Stimulated activated CD4-positive, alpha-beta T cell treated with anti-CD3 and anti-CD28 coated beads, TNF-alpha, amount 100 ng/mL, for 1 hour (primary cell): ENCODE measurements around the gene SETBP1.

ENCODE experiments used
- DNase-seq, 3 donors: peaks; one replicate each; pipeline ENCODE4 v3.0.0-alpha.2; 2020; ENCODE audit warnings: low read depth in 3 of 3, low spot score in 1 of 3

Gene SETBP1

DNA sequence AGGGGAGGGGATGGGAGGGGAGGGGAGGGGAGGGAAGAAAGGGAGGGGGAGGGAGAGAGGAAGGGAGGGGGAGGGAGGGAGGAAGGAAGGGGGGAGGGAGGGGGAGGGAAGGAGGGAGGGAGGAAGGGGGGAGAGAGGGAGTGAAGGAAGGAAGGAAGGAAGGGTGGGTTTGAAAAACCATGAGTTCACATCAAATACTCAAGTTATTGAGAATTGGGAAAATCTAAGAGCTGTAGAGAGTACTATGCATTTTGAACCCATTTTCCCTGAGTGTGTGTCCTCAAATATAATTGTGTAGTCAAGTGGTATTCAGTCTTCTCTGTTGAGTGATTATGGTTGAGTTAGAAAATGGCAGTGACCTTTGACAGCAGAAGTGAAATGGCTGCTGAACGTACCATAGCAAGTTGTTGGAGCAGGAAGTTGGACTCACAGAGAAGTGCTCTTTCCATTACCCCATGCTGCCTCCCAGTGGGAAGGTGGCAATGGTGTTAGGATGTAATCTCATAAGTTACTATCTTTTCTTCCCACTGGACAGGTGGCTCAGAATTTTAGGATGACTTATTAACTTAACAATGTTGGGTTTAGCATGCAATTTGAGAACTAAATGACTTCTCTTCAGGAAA, 214.6 kb downstream of the SETBP1 start:
- DNase-seq, result no peak

DNA sequence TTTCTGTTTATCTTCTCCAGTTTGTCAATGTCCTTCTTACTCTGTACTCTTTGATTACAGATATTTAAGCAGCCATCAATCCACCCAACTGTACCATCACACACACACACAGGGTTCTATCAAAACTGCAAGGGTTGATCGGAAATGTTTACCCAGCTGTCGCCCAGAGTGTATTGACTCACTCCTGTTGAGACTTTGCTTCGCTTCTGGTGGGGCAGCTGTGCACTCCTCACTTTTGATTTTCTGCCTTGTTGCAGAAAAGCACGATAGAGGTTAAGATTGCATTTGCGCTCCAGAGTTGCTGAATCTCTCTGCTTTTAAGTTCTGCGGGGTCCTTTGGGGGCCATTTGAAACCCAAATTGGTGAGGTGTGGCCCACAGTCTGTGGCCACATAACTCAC, 216.2 kb downstream of the SETBP1 start:
- DNase-seq, result no peak

DNA sequence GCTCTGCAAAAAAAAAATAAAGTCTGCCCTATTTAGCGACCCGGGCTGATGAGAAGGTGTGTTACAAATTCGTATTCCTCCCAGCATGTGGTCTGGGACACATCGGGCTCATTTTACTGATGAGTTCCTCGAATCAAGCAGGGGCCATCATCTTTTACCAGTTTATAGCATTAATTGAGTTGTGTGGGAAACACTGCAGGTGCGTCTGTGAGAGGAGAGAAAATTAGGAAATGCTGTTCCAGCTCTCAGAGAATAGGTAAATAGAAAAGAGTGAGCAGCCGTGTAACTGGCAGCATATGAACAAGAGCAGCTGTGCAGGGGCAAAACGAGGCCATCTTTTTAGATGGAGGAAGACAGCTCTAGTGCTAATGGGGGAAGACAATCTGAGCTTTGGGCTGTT, 216.7 kb downstream of the SETBP1 start:
- no peak for DNase-seq

DNA sequence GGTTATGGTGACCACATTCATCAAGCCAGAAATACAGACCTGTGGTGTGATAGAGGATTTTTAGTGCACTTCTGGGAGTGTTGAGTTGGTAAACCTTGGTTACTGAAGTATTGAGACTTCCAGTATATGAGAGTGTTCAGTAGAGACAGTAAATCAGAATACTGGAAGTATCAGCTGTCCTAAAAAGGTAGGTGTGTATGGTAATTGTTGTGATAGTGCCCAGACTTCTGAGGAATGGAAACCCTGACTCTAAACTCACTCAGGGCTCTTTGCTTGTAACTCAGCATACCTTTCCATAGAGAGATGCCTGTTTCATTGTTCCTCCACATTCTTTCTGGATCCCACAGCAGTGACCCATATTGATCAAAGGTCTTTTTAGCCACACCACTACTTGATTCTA, 217.1 kb downstream of the SETBP1 start:
- no peak for DNase-seq

DNA sequence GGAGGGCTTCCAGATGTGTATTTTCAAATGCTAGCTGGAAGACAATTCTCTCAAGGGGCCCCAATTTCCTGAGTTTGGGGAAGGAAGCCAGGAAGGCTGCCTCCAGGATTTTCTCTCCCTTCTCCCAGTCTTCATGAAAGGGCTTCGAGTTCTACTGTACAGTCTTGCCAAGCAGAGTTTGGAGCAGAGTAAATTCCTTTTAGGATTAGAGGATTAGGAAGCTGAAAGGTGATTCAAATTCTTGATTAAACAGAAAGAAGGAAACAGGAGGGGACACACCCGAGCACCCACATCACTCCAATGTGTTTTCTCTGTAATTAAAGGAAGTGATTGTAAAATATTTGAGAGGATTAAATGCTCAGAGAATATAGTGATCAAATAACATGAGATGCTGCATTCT, 217.8 kb downstream of the SETBP1 start:
- DNase-seq, result no peak

DNA sequence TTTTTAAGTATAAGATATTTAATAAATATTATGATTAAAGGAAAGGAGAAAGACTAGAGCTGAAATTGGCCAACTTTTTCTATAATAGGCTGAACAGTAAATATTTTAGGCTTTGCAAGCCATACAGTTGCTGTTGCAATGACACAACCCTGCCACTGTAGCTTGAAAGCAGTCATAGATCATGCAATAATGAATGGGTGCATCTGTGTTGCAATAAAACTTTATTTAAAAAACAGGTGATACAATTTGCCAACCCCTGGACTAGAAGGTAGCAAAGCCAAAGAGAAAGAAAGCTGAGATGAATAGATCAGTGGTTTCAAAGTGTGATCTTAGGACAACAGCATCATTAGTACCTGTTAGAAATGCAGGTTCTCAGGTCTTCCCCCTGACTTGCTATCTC, 219.1 kb downstream of the SETBP1 start:
- no peak for DNase-seq

DNA sequence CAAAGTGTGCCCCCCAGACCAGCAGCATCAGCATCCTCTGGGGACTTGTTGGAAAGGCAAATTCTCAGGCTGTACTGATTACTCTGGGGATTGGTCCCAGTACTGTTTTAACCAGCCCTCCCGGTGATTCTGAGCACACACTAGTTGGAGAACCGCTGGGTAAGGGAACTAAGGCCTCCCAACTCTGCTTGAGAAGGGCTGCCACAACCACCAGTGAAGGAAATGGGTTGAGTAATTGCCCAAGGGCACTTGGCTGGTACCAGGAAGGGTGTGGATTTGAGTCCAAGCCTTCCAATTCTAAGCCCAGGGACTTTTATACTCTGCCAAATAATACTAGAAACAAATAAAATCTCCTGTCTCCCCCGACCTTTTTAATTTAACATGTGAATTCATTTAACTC, 219.9 kb downstream of the SETBP1 start:
- no peak for DNase-seq

DNA sequence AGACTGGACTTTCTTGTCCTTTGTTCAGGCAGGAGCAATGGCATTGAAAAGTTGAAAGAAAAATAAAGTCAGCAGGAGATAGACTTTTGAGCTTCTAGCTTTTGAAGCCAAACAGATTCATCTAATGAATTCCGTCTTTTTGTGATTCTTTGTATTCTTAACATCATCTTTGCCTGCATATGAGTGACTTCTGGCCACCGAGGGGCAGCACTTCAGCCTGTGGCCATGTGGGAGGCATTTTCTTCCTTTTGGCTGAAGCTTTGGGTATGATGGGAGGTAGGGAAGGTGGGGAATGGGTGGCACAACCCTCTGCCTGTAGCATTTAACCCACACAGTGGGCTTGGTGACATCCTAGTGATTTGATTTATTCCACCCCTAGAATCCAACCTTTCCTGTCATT, 220.6 kb downstream of the SETBP1 start:
- no peak for DNase-seq

DNA sequence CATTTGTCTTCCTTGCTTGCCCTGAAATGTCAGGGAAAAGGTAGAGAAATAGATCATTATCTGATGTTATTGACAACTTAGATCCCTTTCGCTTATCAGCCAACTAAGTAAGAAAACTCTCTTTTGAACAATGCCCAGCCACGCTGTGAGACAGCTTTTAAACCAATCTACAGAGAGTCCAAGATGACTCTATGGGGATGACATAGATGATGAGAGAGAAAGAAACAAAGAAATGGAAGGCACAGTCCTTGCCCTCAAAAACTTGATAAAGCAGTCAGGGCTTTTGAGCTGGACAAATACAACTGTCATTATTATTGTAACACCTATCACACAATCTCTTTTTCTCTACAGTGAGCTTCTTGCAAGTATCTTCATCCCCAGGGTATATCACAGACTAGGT, 222.6 kb downstream of the SETBP1 start:
- no peak for DNase-seq

DNA sequence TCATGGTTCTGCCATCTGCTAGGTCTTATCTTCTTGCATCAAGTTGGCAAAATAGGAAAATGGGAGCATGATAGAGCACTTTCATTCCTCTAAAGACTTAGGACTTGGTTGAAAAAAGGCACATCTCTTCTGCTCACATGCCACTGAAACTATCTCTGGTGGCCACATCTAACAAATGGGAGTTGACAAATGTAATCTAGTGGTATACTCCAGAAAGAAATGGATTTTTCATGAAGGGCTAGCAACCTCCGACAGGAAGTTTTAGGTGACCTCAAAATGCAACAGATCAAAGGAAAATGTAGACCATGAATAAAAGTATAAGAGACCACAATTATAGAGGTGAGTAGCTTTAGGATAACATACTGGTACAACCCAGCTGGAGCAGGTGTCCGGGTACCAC, 224.1 kb downstream of the SETBP1 start:
- no peak for DNase-seq

DNA sequence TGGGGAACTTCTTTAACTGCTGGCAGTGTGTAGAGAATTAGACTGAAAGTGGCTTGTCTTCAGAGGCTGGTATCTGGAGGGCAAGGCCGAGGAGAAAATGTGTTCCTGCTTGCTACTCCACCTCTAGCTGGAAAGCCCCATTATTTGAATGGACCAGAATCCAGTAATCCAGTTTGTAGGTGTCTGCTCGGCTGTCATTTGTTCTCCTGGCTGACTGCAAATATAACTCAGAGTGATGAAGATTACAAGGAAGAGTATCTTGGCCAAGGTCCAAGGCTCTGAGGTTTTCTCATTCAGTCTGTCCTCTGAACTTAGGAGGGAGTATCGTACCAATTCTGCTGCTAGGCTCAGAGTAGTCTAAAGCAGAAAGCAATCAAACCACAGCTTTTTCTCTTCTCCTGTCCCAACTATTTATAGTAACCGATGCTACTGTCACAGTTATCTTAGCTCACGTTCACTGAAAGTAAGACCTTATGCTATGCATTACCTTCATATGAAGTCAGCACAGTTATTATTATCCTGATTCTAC, 228.6 kb downstream of the SETBP1 start:
- DNase-seq, result no peak

DNA sequence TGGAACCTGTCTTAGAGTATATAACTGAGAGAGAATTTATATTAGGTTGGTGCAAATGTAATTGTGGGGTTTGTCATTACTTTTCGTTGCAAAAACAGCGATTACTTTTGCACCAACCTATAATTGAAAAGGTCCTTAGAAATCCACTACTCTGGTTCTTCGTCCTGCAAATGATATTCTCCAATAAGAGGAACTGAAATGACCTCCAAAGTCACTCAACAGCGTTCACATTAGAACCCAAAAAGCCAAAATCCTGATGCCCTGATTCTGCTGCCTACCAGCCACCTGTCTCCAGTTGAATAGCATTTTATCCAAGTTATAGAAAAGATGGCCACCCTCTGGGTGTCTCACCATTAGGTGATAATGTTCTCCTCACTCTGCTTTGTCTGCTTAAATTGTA, 230.6 kb downstream of the SETBP1 start:
- DNase-seq, result no peak

DNA sequence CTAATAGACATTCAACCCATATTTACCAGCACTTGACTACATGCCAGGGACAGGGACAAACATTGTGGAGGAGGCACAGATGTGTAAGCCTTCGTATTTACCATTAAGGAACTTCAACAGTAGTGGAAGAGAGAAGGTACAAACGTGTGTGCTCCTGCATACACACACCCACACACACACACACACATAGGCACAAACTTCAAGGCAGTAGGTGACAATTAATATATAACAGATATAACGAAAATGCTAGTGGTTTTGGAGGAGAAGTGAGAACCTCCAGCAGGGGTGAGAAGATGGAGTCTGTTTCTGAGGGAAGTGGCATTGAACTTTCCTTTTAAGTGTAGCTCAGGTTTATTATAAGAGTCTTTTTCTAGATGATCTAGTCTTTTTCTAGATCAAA, 231.1 kb downstream of the SETBP1 start:
- no peak for DNase-seq

DNA sequence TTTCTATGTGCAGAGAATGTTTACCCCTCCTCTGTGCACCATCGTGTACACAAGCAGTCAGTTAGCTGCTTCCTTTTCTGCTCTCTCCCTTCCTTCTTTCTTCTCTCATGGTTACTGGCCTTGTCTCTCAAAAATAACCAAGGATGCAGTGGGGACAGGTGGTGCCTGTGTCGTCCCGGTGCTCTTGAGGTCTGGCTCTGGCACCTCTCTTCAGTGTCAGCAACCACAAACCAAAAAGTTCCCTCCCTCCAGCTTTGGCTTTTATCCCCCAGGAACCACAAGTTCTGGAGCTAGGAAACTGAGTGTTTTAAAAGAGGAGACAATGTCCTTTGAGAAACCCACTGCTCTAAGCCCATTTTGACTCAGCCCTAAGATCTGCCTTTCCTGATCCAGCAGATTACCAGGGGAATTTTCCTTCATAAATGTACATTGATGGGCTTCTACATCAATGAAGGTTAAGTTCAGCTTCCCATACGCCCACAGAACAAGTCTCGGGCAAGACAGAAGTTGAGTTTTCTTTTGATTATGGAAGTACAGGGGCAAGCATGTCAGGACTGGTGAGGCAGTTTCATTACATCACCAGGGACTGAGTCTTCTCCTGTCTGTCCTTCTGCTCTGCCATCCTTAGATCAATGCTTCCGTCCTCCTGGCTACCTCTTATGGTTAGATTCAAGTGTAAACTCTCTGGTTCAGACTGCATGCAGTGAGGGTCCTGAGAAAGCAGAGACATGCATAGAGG, 232.2 kb downstream of the SETBP1 start:
- DNase-seq, result no peak

DNA sequence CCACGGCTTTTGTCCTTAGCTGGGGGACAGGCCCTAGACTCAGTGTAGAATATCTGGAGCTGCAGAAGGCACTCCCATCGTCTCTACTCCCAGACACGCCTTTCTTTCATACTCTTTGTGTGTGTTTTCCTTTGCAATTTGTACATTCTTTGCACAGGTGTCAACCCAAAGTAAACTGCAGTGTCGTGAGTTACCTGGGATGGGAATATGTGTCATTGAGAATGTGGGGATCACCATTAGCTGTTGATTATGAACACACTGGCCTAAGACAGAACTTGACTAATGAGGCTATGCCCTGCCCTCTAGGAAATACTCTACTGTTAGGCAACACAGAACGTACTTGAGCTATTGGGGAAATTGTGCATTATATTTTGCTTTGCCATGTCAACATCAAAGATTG, 233.3 kb downstream of the SETBP1 start:
- no peak for DNase-seq

DNA sequence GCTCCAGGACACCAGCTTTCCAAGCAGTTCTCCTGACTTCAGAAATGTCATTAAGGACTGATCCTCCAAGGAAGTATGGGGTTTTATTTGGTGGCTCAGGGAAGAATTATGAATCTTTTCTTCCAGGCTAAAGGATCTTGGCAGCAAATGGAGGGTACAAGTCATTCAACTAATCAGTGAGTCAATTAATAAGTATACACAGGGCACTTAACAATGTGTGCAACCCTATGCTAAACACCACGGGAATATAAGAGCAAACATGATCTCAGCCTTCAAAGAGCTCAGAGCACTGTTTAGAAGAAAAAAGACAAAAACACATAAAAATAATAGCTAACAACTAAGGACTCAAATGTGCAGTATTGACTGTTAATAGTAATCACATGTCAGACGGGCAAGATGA, 234.5 kb downstream of the SETBP1 start:
- DNase-seq, result no peak

DNA sequence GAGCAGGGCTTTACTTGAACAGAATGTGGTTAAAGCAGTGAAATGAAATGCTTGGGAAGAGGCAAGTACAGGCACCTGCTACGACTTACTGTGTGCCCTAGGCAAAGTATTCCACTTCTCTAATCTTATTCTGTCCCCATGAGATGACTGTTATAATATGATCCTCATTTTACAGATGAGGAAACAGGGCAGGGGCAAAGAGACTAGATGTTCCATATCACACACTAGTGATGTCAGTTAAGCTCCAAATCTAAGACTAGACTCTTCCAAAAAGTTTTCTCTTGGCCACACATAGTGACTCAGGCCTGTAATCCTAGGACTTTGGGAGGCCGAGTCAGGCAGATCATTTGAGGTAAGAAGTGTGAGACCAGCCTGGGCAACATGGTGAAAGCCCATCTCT, 235.0 kb downstream of the SETBP1 start:
- no peak for DNase-seq

DNA sequence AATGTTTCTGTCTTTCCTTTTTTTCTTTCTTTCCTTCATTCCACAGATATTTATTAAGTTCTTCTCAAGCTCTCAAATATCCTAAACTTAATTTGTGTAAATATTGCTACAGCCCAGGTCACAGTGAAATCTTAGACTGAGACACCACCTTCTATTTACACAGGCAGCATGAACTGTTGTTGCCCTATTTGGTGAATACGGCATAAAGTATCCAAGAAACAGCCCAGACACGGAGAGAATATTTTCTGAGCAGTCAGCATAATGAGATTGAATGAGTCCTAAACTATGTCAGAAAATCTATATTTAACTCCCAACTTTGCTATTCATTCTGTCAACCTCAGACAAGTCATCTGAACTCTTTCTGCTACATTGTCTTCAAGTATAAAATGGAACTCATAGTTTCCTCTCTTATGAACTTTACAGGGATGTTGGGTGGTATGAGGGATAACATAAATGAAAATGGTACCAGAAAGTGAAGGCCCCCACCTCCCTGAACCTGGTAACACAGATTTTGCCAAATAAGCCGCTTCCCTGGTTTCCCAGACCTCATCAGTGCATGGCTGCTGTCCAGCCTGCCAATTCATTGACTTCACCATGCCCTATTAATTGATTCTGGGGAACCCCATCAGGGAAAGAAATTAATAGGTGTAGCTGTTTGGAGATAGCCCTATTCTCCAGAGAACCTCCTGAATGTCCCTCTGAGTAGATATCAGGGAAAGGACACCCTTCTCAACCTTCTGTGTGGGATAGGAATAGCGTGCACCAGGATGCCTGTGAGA, 235.9 kb downstream of the SETBP1 start:
- DNase-seq, result no peak

DNA sequence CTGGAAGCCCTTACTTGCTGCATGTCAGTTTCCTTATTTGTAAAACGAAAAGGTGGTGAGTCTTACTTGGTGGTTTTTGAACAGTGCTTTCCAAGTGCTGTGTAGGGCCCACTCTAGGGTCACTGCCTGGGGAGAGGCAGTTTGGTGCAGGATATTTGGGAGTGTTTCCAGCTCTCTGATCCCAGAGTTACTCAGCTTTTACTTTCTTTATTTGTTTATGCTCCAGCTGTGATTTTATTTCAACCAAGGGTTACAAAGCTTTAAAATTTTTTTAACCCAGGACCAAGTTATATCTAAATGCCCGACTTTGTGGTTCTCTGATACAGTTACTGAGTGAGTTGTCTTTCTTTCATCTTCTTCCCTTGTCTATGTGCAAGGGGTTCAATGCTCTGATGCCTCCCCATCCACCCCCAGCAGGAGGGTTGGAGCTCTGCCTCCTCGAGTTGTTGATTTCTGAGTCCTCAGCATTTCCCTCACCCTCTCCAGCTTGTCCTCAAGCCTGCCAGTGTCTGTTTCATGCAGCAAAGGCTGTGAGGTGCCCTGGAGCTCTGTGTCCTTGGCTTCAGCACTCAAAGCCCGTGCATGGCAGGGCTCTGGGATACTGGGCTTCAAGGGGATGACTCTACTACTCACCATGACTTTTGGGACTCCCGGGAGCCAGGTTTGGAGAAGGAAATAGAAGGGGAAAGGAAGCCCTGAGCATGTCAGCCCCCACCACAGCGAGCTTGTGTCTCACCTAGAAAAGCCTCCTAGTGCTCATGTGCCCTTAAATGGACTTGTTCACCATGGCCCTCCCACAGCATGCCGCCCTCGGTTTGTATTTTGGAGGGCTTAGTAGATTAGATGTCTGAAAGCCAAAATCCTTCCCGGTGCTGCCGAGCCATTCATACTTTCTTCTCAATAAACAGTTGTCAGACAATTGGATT, 236.8 kb downstream of the SETBP1 start:
- no peak for DNase-seq

DNA sequence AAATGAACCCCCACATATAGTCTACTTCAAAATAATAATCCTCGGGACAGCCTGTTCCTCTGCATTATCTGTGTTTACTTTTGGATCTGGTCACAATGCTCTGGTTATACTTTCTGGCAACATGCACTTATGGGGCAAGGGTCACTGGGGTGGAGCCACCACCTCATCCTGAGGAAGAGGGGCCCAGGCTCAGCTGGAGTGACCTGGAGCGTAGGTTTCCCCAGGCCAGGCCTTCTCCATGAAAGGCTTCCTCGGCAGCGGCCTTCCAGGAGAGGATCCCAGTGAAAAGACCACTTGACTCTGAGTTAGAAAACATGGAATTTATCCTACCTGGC, 237.4 kb downstream of the SETBP1 start:
- no peak for DNase-seq

DNA sequence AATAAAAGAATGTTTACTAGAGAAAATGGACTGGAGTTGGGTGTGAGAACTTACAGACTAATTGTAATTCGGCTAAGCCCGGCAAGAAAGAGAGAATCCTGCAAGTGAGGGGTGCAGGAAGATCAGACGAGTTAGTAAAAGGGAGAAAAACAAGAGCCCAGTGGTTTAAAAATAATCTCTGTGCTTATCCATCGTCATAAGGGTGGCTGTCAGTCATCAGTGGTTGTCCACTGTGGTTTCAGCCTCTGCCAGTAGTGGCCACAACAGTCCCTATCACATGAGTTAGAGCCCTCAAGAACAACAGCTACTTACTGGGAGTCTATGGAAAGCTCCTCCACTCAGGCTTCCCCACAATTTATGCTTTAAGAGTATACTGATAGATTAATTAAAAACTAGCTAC, 239.8 kb downstream of the SETBP1 start:
- no peak for DNase-seq
